ENCODE results near the gene FSIP1. TPM values are rescaled to one million over a fixed set of nuclear protein-coding genes. Genes with fewer than 3 reads are reported as not detected.

Gene FSIP1
- total RNA-seq, 1 experiment from 2014 or later, result 1.3 TPM

GRCh38 chr15:39597336-39597735, 185.3 kb downstream of the FSIP1 start:
- peaks cover 2% of the 10 kb centered on the region; the same call in 1 of the 2 replicates for H3K36me3 ChIP-seq (ENCODE audit: control insufficient read depth, insufficient read depth, low read length)
- no peaks in the 10 kb centered on the region for H3K9me3 ChIP-seq
- intact Hi-C loops (cut with micrococcal nuclease; ENCODE audit: unreplicated experiment), result no loop called here
- peaks cover 32% of the 10 kb centered on the region for H3K4me1 Mint-ChIP-seq (ENCODE audit: low read depth, unreplicated experiment)
- no peaks in the 10 kb centered on the region for H3K9me3 Mint-ChIP-seq (ENCODE audit: unreplicated experiment)
- H3K27me3 Mint-ChIP-seq (ENCODE audit: insufficient read depth, unreplicated experiment), result no peaks in the 10 kb centered on the region
- no peak overlapping the region for H3K4me3 ChIP-seq (ENCODE audit: low read depth, low read length)
- no peak for DNase-seq
- H3K4me3 Mint-ChIP-seq (ENCODE audit: unreplicated experiment), result no peak overlapping the region
- TF ChIP-seq CTCF (IDR thresholded peaks at IDR 0.05; ENCODE audit: insufficient read depth in 1 of 2, low read depth in 1 of 2, low read length in 1 of 2, severe bottlenecking in 1 of 2, unreplicated experiment in 1 of 2), result no peak
- no TSS peak for BruUV-seq (replicated peaks)
- ChIA-PET POLR2A (no interaction called here), CTCF (no interaction called here)
- peaks cover 18% of the 10 kb centered on the region for H3K4me1 ChIP-seq
- H3K27me3 ChIP-seq (replicated peaks; ENCODE audit: control insufficient read depth, insufficient read depth, low read length), result no peaks in the 10 kb centered on the region
- H3K27ac Mint-ChIP-seq (ENCODE audit: unreplicated experiment), result peak overlapping the region; percentile 37
- peaks cover 67% of the 10 kb centered on the region for H3K36me3 Mint-ChIP-seq (ENCODE audit: insufficient read depth, unreplicated experiment)

- Mint-ChIP-seq H3K9me3 (ENCODE audit: unreplicated experiment) (no peaks in the 10 kb centered on the region), H3K4me1 (ENCODE audit: low read depth, unreplicated experiment) (peaks cover 32% of the 10 kb centered on the region), H3K27ac (ENCODE audit: unreplicated experiment) (no peak overlapping the region), H3K27me3 (ENCODE audit: insufficient read depth, unreplicated experiment) (no peaks in the 10 kb centered on the region), H3K36me3 (ENCODE audit: insufficient read depth, unreplicated experiment) (peaks cover 76% of the 10 kb centered on the region), H3K4me3 (ENCODE audit: unreplicated experiment) (no peak overlapping the region)
- Histone ChIP-seq H3K36me3 (ENCODE audit: control insufficient read depth, insufficient read depth, low read length) (peaks cover 2% of the 10 kb centered on the region; the same call in 1 of the 2 replicates), H3K9me3 (no peaks in the 10 kb centered on the region), H3K4me1 (peaks cover 18% of the 10 kb centered on the region), H3K27me3 (replicated peaks; ENCODE audit: control insufficient read depth, insufficient read depth, low read length) (no peaks in the 10 kb centered on the region), H3K4me3 (ENCODE audit: low read depth, low read length) (no peak overlapping the region)
- intact Hi-C loops (cut with micrococcal nuclease; ENCODE audit: unreplicated experiment), result no loop called here
- CTCF ChIA-PET, result no interaction called here
- TF ChIP-seq CTCF (IDR thresholded peaks at IDR 0.05; ENCODE audit: insufficient read depth in 1 of 2, low read depth in 1 of 2, low read length in 1 of 2, severe bottlenecking in 1 of 2, unreplicated experiment in 1 of 2), result no peak
- DNase-seq, result no peak
- POLR2A ChIA-PET, result no interaction called here
- no TSS peak for BruUV-seq (replicated peaks)
These were observed 186.1 kb downstream of the FSIP1 start for GRCh38 chr15:39596358-39597051.

- Histone ChIP-seq H3K36me3 (ENCODE audit: control insufficient read depth, insufficient read depth, low read length) (peaks cover 2% of the 10 kb centered on the region; the same call in 1 of the 2 replicates), H3K4me3 (ENCODE audit: low read depth, low read length) (no peak overlapping the region), H3K9me3 (no peaks in the 10 kb centered on the region), H3K27me3 (replicated peaks; ENCODE audit: control insufficient read depth, insufficient read depth, low read length) (no peaks in the 10 kb centered on the region), H3K4me1 (peaks cover 18% of the 10 kb centered on the region)
- no peak for DNase-seq
- intact Hi-C loops (cut with micrococcal nuclease; ENCODE audit: unreplicated experiment), result no loop called here
- Mint-ChIP-seq H3K9me3 (ENCODE audit: unreplicated experiment) (no peaks in the 10 kb centered on the region), H3K36me3 (ENCODE audit: insufficient read depth, unreplicated experiment) (peaks cover 85% of the 10 kb centered on the region), H3K4me3 (ENCODE audit: unreplicated experiment) (no peak overlapping the region), H3K4me1 (ENCODE audit: low read depth, unreplicated experiment) (peaks cover 38% of the 10 kb centered on the region), H3K27ac (ENCODE audit: unreplicated experiment) (no peak overlapping the region), H3K27me3 (ENCODE audit: insufficient read depth, unreplicated experiment) (no peaks in the 10 kb centered on the region)
- ChIA-PET POLR2A (no interaction called here), CTCF (no interaction called here)
- BruUV-seq (replicated peaks), result no TSS peak
- TF ChIP-seq CTCF (IDR thresholded peaks at IDR 0.05; ENCODE audit: insufficient read depth in 1 of 2, low read depth in 1 of 2, low read length in 1 of 2, severe bottlenecking in 1 of 2, unreplicated experiment in 1 of 2), result no peak
These were observed 187.1 kb downstream of the FSIP1 start for GRCh38 chr15:39595338-39596221.

Data from Caco-2 (cell line).